Midbrain (tissue), 1 donor: Measurements from ENCODE around the gene CDC6.
A peak's percentile ranks its signal among the peaks of the same experiment; 100 is the strongest.

Source experiments
- DNase-seq: peaks from one replicate; lab custom pipeline; 2025; lab: John Stamatoyannopoulos, UW

CDC6 gene

GRCh38 chr17:40340880-40341807, 53.5 kb downstream of the CDC6 start:
- peak; percentile 56 for DNase-seq

GRCh38 chr17:40341808-40342503, 54.3 kb downstream of the CDC6 start:
- DNase-seq = peak; percentile 44

- no peak for DNase-seq
Observed at GRCh38 chr17:40342504-40343218, 55.0 kb downstream of the CDC6 start.

- no peak for DNase-seq
Observed at GRCh38 chr17:40343219-40344119, 55.8 kb downstream of the CDC6 start.

- no peak for DNase-seq
Observed at GRCh38 chr17:40344421-40345160, 56.9 kb downstream of the CDC6 start.

- peak; percentile 26 for DNase-seq
Observed at GRCh38 chr17:40345161-40345993, 57.7 kb downstream of the CDC6 start.

- no peak for DNase-seq
Observed at GRCh38 chr17:40345994-40346764, 58.5 kb downstream of the CDC6 start.

GRCh38 chr17:40346765-40347158, 59.1 kb downstream of the CDC6 start:
- DNase-seq = no peak

- DNase-seq = peak; percentile 71
Observed at GRCh38 chr17:40347319-40348135, 59.8 kb downstream of the CDC6 start.

GRCh38 chr17:40348136-40348504, 60.4 kb downstream of the CDC6 start:
- no peak for DNase-seq

GRCh38 chr17:40348562-40349476, 61.1 kb downstream of the CDC6 start:
- DNase-seq = peak; percentile 70

GRCh38 chr17:40349477-40349894, 61.8 kb downstream of the CDC6 start:
- DNase-seq = no peak

GRCh38 chr17:40349895-40350688, 62.4 kb downstream of the CDC6 start:
- no peak for DNase-seq

GRCh38 chr17:40350689-40351358, 63.1 kb downstream of the CDC6 start:
- DNase-seq = no peak

- DNase-seq = no peak
Observed at GRCh38 chr17:40351359-40352236, 63.9 kb downstream of the CDC6 start.
